OCI-LY1 (cell line): ENCODE measurements around the gene BRD2.

Experiments used
- H2AFZ ChIP-seq: fragments of 200-600 bp; sonication (generic), shearing (Covaris generic); 2 replicates; pipeline ENCODE4 v1.6.0; 2014; ENCODE audit warnings: antibody characterized with exemption, mild to moderate bottlenecking, low read length
- H3F3A ChIP-seq: fragments of 200-600 bp; sonication (generic), shearing (Covaris generic); 2 replicates; pipeline ENCODE4 v1.6.0; 2014; ENCODE audit warnings: mild to moderate bottlenecking, antibody characterized with exemption, low read length, moderate library complexity; ENCODE audit not compliant: insufficient read depth
- H3K27ac ChIP-seq: fragments of 200-600 bp; sonication (generic); 2 replicates; pipeline ENCODE4 v1.5.1; 2014; ENCODE audit warnings: low read length, mixed run types, mild to moderate bottlenecking, low read depth; ENCODE audit not compliant: poor library complexity, severe bottlenecking
- H3K27me3 ChIP-seq: fragments of 200-600 bp; sonication (generic); 2 replicates; pipeline ENCODE4 v1.6.0; 2014; ENCODE audit warnings: antibody characterized with exemption, mild to moderate bottlenecking, low read length, moderate library complexity; ENCODE audit not compliant: insufficient read depth
- H3K36me3 ChIP-seq: fragments of 200-600 bp; sonication (generic); 2 replicates; pipeline ENCODE4 v1.6.1; 2014; ENCODE audit warnings: mild to moderate bottlenecking, antibody characterized with exemption, low read length, moderate library complexity, mixed read lengths; ENCODE audit not compliant: insufficient read depth
- H3K4me1 ChIP-seq: fragments of 200-600 bp; sonication (generic); 2 replicates; pipeline ENCODE4 v1.5.1; 2014; ENCODE audit warnings: mild to moderate bottlenecking, low read length, moderate library complexity; ENCODE audit not compliant: insufficient read depth, severe bottlenecking
- H3K4me2 ChIP-seq: fragments of 200-600 bp; sonication (generic), shearing (Covaris generic); 2 replicates; pipeline ENCODE4 v1.6.1; 2014; ENCODE audit warnings: low read length
- H3K4me3 ChIP-seq: fragments of 200-600 bp; sonication (generic); 2 replicates; pipeline ENCODE4 v1.5.1; 2014; ENCODE audit warnings: low read length, low read depth, mild to moderate bottlenecking, mixed read lengths; ENCODE audit not compliant: poor library complexity, severe bottlenecking
- H3K79me2 ChIP-seq: fragments of 200-600 bp; shearing (Covaris generic); 2 replicates; pipeline ENCODE4 v1.6.1; 2016; ENCODE audit warnings: mixed run types, low read length, mixed read lengths; ENCODE audit not compliant: insufficient read depth
- H3K9ac ChIP-seq: fragments of 200-600 bp; sonication (generic), shearing (Covaris generic); 2 replicates; pipeline ENCODE4 v1.6.1; 2014; ENCODE audit warnings: mild to moderate bottlenecking, low read length, mixed read lengths
- H3K9me2 ChIP-seq: fragments of 200-600 bp; sonication (generic), shearing (Covaris generic); 2 replicates; pipeline ENCODE4 v1.6.1; 2014; ENCODE audit warnings: low read depth, mild to moderate bottlenecking, low read length, mixed read lengths
- H3K9me3 ChIP-seq: fragments of 200-600 bp; shearing (Covaris generic); 2 replicates; pipeline ENCODE4 v1.6.1; 2014; ENCODE audit warnings: low read length, mixed read lengths
- H4K20me1 ChIP-seq: fragments of 200-600 bp; sonication (generic), shearing (Covaris generic); 2 replicates; pipeline ENCODE4 v1.6.0; 2016; ENCODE audit warnings: mild to moderate bottlenecking, low read length; ENCODE audit not compliant: insufficient read depth
- CTCF ChIP-seq: fragments of 200-600 bp; sonication (generic), shearing (Covaris generic); IDR thresholded peaks from 2 replicates; pipeline ENCODE4 v1.5.1; 2017; ENCODE audit warnings: mild to moderate bottlenecking, antibody characterized with exemption, low read length, moderate library complexity, mixed read lengths
- EZH2 ChIP-seq: fragments of 200-600 bp; sonication (generic), shearing (Covaris generic); IDR thresholded peaks from 2 replicates; pipeline ENCODE4 v1.8.0; 2017; ENCODE audit warnings: borderline replicate concordance, mixed run types, mild to moderate bottlenecking, antibody characterized with exemption, low read length, moderate library complexity, mixed read lengths

The BRD2 gene

GRCh38 chr6:32935551-32936238 is 32.7 kb upstream of the BRD2 start:
- Histone ChIP-seq H3K4me1 (peaks cover 50% of the 10 kb centered on the region), H3K9me2 (no peaks in the 10 kb centered on the region), H3K79me2 (no peaks in the 10 kb centered on the region), H3K9ac (no peak overlapping the region), H3K4me3 (no peak overlapping the region), H3K27me3 (no peaks in the 10 kb centered on the region), H3K27ac (no peak overlapping the region), H3K9me3 (no peaks in the 10 kb centered on the region), H2AFZ (no peak overlapping the region), H3K4me2 (no peak overlapping the region), H4K20me1 (no peaks in the 10 kb centered on the region), H3F3A (no peaks in the 10 kb centered on the region), H3K36me3 (no peaks in the 10 kb centered on the region)
- TF ChIP-seq EZH2 (no peak), CTCF (no peak)

GRCh38 chr6:32936239-32937152 is 31.9 kb upstream of the BRD2 start:
- no peaks in the 10 kb centered on the region for H3K9me3 ChIP-seq
- H3K27me3 ChIP-seq = no peaks in the 10 kb centered on the region
- no peak overlapping the region for H3K27ac ChIP-seq
- no peak overlapping the region for H3K4me3 ChIP-seq
- no peak overlapping the region for H3K9ac ChIP-seq
- H3K79me2 ChIP-seq = no peaks in the 10 kb centered on the region
- no peaks in the 10 kb centered on the region for H3K36me3 ChIP-seq
- H3F3A ChIP-seq = no peaks in the 10 kb centered on the region
- H2AFZ ChIP-seq = no peak overlapping the region
- peaks cover 58% of the 10 kb centered on the region for H3K4me1 ChIP-seq
- no peaks in the 10 kb centered on the region for H4K20me1 ChIP-seq
- no peak overlapping the region for H3K4me2 ChIP-seq
- TF ChIP-seq EZH2 (no peak), CTCF (no peak)
- H3K9me2 ChIP-seq = no peaks in the 10 kb centered on the region

GRCh38 chr6:32937230-32937633 is 31.2 kb upstream of the BRD2 start:
- TF ChIP-seq EZH2 (no peak), CTCF (no peak)
- H3F3A ChIP-seq = no peaks in the 10 kb centered on the region
- H3K4me1 ChIP-seq = peaks cover 65% of the 10 kb centered on the region
- no peaks in the 10 kb centered on the region for H3K9me2 ChIP-seq
- no peak overlapping the region for H3K4me2 ChIP-seq
- peak overlapping the region; percentile 12 for H3K27ac ChIP-seq
- H3K79me2 ChIP-seq = no peaks in the 10 kb centered on the region
- H3K27me3 ChIP-seq = no peaks in the 10 kb centered on the region
- H4K20me1 ChIP-seq = no peaks in the 10 kb centered on the region
- H3K36me3 ChIP-seq = no peaks in the 10 kb centered on the region
- H2AFZ ChIP-seq = no peak overlapping the region
- H3K4me3 ChIP-seq = no peak overlapping the region
- H3K9me3 ChIP-seq = no peaks in the 10 kb centered on the region
- no peak overlapping the region for H3K9ac ChIP-seq
